ENCODE measurements around the gene FECH. TPM values are rescaled to one million over a fixed set of nuclear protein-coding genes. Genes with fewer than 3 reads are reported as not detected.

The FECH gene
- total and polyA plus RNA-seq, 2 donors (not counting 1 experiment from before 2014, with no cell fraction given): 5.8 to 10.4 TPM

DNA sequence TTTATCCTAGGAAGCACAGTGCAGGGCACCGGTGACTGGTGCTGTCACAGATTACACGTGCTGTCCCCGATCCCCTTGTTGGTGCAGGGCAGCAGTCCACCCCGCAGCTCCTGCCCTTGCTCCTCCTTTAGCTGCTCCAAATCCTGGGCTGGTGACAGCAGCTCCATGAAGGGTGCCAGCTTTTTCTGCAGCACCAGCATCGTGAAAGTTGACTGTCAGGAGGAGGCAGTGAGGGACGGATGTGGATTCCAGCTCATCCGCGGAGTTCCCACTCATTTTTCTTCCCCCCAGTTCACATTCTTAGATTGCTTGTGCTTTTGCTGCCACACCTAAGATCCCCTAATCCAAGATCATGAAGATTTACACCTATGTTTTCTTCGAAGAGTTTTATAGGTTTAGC is 83.9 kb downstream of the FECH start:
- Histone ChIP-seq H3K4me3 (ENCODE audit: control extremely low read depth in 1 of 5, extremely low read depth in 1 of 5, insufficient read depth in 1 of 5, low read depth in 2 of 5, low read length in 4 of 5) (no peak overlapping the region), H4K20me1 (ENCODE audit: control insufficient read depth, insufficient read depth, low read length, poor library complexity, severe bottlenecking) (no peaks in the 10 kb centered on the region), H3K4me1 (ENCODE audit: control insufficient read depth in 2 of 2, insufficient read depth in 2 of 2, low read length in 2 of 2) (no peaks in the 10 kb centered on the region), H3K4me2 (replicated peaks; ENCODE audit: low read depth, low read length, poor library complexity, severe bottlenecking) (no peak overlapping the region), H3K27me3 (replicated peaks in 1 of 4; ENCODE audit: control extremely low read depth in 1 of 4, control insufficient read depth in 3 of 4, insufficient read depth in 4 of 4, low read length in 3 of 4) (peaks cover 0 to 4% (median 1%) of the 10 kb centered on the region in 4 experiments), H3K79me2 (ENCODE audit: control insufficient read depth, insufficient read depth, low read length) (no peaks in the 10 kb centered on the region), H3K27ac (ENCODE audit: low read length in 2 of 2) (no peak overlapping the region), H3K9ac (ENCODE audit: low read length) (no peak overlapping the region), H3K36me3 (replicated peaks in 1 of 2; ENCODE audit: control extremely low read depth in 1 of 2, control insufficient read depth in 1 of 2, extremely low read depth in 1 of 2, insufficient read depth in 2 of 2, low read length in 1 of 2) (no peaks in the 10 kb centered on the region), H2AFZ (ENCODE audit: insufficient read depth, low read depth, low read length, poor library complexity, severe bottlenecking) (no peak overlapping the region), H3K9me3 (ENCODE audit: control extremely low read depth in 1 of 3, control insufficient read depth in 2 of 3, insufficient read depth in 1 of 3, low read length in 2 of 3) (no peaks in the 10 kb centered on the region)
- Mint-ChIP-seq H3K27me3 (peaks cover 36% of the 10 kb centered on the region), H3K9me3 (ENCODE audit: insufficient read depth) (no peaks in the 10 kb centered on the region), H3K4me1 (no peaks in the 10 kb centered on the region), H3K4me3 (no peak overlapping the region), H3K27ac (no peak overlapping the region)
- TF ChIP-seq EZH2 (IDR thresholded peaks at IDR 0.05; ENCODE audit: borderline replicate concordance, insufficient read depth, low read depth, low read length, poor library complexity, severe bottlenecking): no peak
- TF ChIP-seq, protein P1, sequence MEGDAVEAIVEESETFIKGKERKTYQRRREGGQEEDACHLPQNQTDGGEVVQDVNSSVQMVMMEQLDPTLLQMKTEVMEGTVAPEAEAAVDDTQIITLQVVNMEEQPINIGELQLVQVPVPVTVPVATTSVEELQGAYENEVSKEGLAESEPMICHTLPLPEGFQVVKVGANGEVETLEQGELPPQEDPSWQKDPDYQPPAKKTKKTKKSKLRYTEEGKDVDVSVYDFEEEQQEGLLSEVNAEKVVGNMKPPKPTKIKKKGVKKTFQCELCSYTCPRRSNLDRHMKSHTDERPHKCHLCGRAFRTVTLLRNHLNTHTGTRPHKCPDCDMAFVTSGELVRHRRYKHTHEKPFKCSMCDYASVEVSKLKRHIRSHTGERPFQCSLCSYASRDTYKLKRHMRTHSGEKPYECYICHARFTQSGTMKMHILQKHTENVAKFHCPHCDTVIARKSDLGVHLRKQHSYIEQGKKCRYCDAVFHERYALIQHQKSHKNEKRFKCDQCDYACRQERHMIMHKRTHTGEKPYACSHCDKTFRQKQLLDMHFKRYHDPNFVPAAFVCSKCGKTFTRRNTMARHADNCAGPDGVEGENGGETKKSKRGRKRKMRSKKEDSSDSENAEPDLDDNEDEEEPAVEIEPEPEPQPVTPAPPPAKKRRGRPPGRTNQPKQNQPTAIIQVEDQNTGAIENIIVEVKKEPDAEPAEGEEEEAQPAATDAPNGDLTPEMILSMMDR (IDR thresholded peaks at IDR 0.05): no peak
- POLR2A ChIA-PET: no interaction called here
- CTCF ChIA-PET: interaction anchor here (1.1 kb wide), 1 partner anchor 14 kb away, joined by 3 read pairs; no protein-coding TSS in a partner anchor
- ATAC-seq (ENCODE audit: low read depth) (no peak), DNase-seq (no peak)
- intact Hi-C loops (cut with micrococcal nuclease): no loop called here
- 98% methylated on average over 4 of the region's 9 CpGs for WGBS (ENCODE audit: insufficient coverage)

DNA sequence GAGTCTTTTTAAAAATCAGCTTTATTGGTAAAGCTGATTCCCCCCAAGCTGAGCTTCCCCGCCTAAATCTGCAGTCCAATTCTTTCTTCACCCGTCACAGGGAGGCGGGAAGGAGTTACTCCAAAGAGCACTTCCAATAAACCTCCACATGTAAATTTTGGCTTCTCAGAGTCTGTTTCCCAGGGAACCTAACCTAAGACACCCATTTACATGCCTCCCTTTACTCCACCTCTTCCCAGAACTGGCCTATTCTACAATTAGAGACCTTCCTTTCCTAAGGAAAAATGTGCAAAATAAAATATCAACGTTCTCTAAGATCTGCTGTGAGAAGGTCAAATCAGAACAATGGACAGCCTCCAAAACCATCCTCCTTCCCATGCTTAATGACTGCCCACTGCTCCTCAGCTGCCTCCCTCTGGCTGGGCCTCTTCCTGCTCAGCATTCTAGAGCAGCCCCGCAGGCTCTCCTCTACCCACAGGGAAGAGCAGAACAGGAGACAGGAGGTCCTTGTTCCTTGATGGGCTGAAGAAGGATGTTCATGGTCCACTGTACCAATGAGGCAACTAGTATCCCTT is 87.7 kb downstream of the FECH start:
- H3K36me3 ChIP-seq (replicated peaks in 1 of 2; ENCODE audit: control extremely low read depth in 1 of 2, control insufficient read depth in 1 of 2, extremely low read depth in 1 of 2, insufficient read depth in 2 of 2, low read length in 1 of 2): no peaks in the 10 kb centered on the region
- TF ChIP-seq, protein P1 (IDR thresholded peaks at IDR 0.05): no peak
- TF ChIP-seq EZH2 (IDR thresholded peaks at IDR 0.05; ENCODE audit: borderline replicate concordance, insufficient read depth, low read depth, low read length, poor library complexity, severe bottlenecking): no peak
- no peak for ATAC-seq (ENCODE audit: low read depth)
- ChIA-PET CTCF (no interaction called here), POLR2A (no interaction called here)
- H4K20me1 ChIP-seq (ENCODE audit: control insufficient read depth, insufficient read depth, low read length, poor library complexity, severe bottlenecking): no peaks in the 10 kb centered on the region
- H3K4me3 ChIP-seq (ENCODE audit: control extremely low read depth in 1 of 5, extremely low read depth in 1 of 5, insufficient read depth in 1 of 5, low read depth in 2 of 5, low read length in 4 of 5): no peak overlapping the region
- H3K4me2 ChIP-seq (replicated peaks; ENCODE audit: low read depth, low read length, poor library complexity, severe bottlenecking): no peak overlapping the region
- H3K4me1 Mint-ChIP-seq: no peaks in the 10 kb centered on the region
- H3K9me3 ChIP-seq (ENCODE audit: control extremely low read depth in 1 of 3, control insufficient read depth in 2 of 3, insufficient read depth in 1 of 3, low read length in 2 of 3): peaks cover 0 to 2% (median 0%) of the 10 kb centered on the region in 3 donors
- H3K27ac ChIP-seq (ENCODE audit: low read length in 2 of 2): no peak overlapping the region
- no peak for DNase-seq
- WGBS (ENCODE audit: insufficient coverage): 89% methylated on average over 3 of the region's 5 CpGs
- no peak overlapping the region for H2AFZ ChIP-seq (ENCODE audit: insufficient read depth, low read depth, low read length, poor library complexity, severe bottlenecking)
- no peak overlapping the region for H3K4me3 Mint-ChIP-seq
- H3K27me3 ChIP-seq (replicated peaks in 1 of 4; ENCODE audit: control extremely low read depth in 1 of 4, control insufficient read depth in 3 of 4, insufficient read depth in 4 of 4, low read length in 3 of 4): peaks cover 0 to 4% (median 0%) of the 10 kb centered on the region in 4 experiments
- no peaks in the 10 kb centered on the region for H3K9me3 Mint-ChIP-seq (ENCODE audit: insufficient read depth)
- H3K4me1 ChIP-seq (ENCODE audit: control insufficient read depth in 2 of 2, insufficient read depth in 2 of 2, low read length in 2 of 2): no peaks in the 10 kb centered on the region
- no peak overlapping the region for H3K9ac ChIP-seq (ENCODE audit: low read length)
- intact Hi-C loops (cut with micrococcal nuclease): no loop called here
- H3K27me3 Mint-ChIP-seq: peaks cover 24% of the 10 kb centered on the region
- no peaks in the 10 kb centered on the region for H3K79me2 ChIP-seq (ENCODE audit: control insufficient read depth, insufficient read depth, low read length)
- H3K27ac Mint-ChIP-seq: no peak overlapping the region

Data from B cell (primary cell).